ENCODE results near the gene TMED6.

Gene TMED6

GRCh38 chr16:69324013-69324531 is 27.5 kb downstream of the TMED6 start:
- DNase-seq (ENCODE audit: low spot score) = peak; percentile 67

GRCh38 chr16:69323415-69323814 is 28.2 kb downstream of the TMED6 start:
- no peak for DNase-seq (ENCODE audit: low spot score)

GRCh38 chr16:69322343-69322742 is 29.2 kb downstream of the TMED6 start:
- no peak for DNase-seq (ENCODE audit: low spot score)

GRCh38 chr16:69321080-69321479 is 30.5 kb downstream of the TMED6 start:
- DNase-seq (ENCODE audit: low spot score) = no peak

GRCh38 chr16:69320740-69321073 is 30.9 kb downstream of the TMED6 start:
- DNase-seq (ENCODE audit: low spot score) = no peak

GRCh38 chr16:69319826-69320739 is 31.5 kb downstream of the TMED6 start:
- DNase-seq (ENCODE audit: low spot score) = no peak

- DNase-seq (ENCODE audit: low spot score) = no peak
These were observed 32.2 kb downstream of the TMED6 start for GRCh38 chr16:69319381-69319780.

GRCh38 chr16:69318911-69319289 is 32.7 kb downstream of the TMED6 start:
- no peak for DNase-seq (ENCODE audit: low spot score)

GRCh38 chr16:69318177-69318910 is 33.2 kb downstream of the TMED6 start:
- no peak for DNase-seq (ENCODE audit: low spot score)

GRCh38 chr16:69316595-69317034 is 35.0 kb downstream of the TMED6 start:
- DNase-seq (ENCODE audit: low spot score) = no peak

- DNase-seq (ENCODE audit: low spot score) = no peak
These were observed 35.9 kb downstream of the TMED6 start for GRCh38 chr16:69315486-69316311.

GRCh38 chr16:69314534-69314933 is 37.1 kb downstream of the TMED6 start:
- DNase-seq (ENCODE audit: low spot score) = no peak

GRCh38 chr16:69313469-69313868 is 38.1 kb downstream of the TMED6 start:
- no peak for DNase-seq (ENCODE audit: low spot score)

- DNase-seq (ENCODE audit: low spot score) = peak; percentile 81
These were observed 39.8 kb downstream of the TMED6 start for GRCh38 chr16:69311533-69312387.

GRCh38 chr16:69310653-69311532 is 40.7 kb downstream of the TMED6 start, which contains the start of gene VPS4A:
VPS4A (plus strand) TSS chr16:69311350; CDS start chr16:69311512, 162 bp downstream.
- peak; percentile 88 for DNase-seq (ENCODE audit: low spot score)

GRCh38 chr16:69309316-69309715 is 42.3 kb downstream of the TMED6 start:
- no peak for DNase-seq (ENCODE audit: low spot score)

GRCh38 chr16:69307856-69308255 is 43.7 kb downstream of the TMED6 start:
- DNase-seq (ENCODE audit: low spot score) = no peak

- DNase-seq (ENCODE audit: low spot score) = no peak
These were observed 44.5 kb downstream of the TMED6 start for GRCh38 chr16:69307091-69307490.

- DNase-seq (ENCODE audit: low spot score) = no peak
These were observed 45.6 kb downstream of the TMED6 start for GRCh38 chr16:69306031-69306430.

GRCh38 chr16:69302301-69302700 is 49.3 kb downstream of the TMED6 start:
- no peak for DNase-seq (ENCODE audit: low spot score)
